Cerebellar nuclear complex (tissue), 1 donor: ENCODE results near the gene KYNU.
"Not testable (repeated sequence)": the region's sequence is repeated elsewhere in the genome, so short reads cannot be mapped to it uniquely, and the experiment has no call there.

ENCODE experiments used
- DNase-seq, 2 experiments: peaks; one replicate each; lab custom pipeline; 2025; lab: John Stamatoyannopoulos, UW

KYNU gene

DNA sequence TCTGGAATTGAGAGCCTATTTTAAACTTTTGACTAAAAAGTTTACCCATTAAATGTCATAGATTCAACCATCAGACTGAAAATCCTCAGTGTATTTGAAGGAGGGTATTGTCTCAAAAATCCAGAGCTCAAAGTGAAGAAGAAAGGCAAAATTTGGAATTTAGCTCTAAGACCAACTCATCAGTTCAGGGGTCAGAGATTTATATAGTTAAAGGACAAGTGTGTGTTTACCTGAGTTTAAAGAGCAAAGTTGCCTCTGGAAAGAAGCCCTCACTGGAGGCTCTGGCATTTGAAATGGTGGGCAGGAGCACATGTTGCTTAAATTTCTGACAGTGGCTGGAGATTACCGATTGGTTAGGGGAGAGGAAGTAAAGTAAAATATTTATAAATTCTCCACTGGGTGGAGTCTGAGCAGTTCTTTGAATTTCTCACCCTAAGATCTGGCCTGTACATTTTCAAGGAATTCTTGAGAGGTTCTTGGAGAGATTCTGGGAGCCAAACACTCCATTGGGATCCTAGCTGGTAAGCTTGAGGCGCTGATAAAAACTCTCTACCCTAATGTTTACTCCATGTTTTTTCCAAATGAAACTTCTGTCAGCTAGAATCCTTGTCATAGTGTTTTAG is at the start of gene KYNU:
KYNU (plus strand) TSS at position 449 of the 623 bp plus-strand sequence. CDS start 7,704 bp downstream, outside the sequence.
- DNase-seq: no peak

GRCh38 chr2:142834021-142834420 is 43.4 kb upstream of the KYNU start:
- DNase-seq: no peak

- no peak for DNase-seq
Measured at GRCh38 chr2:142840436-142840835, 37.0 kb upstream of the KYNU start.

DNA sequence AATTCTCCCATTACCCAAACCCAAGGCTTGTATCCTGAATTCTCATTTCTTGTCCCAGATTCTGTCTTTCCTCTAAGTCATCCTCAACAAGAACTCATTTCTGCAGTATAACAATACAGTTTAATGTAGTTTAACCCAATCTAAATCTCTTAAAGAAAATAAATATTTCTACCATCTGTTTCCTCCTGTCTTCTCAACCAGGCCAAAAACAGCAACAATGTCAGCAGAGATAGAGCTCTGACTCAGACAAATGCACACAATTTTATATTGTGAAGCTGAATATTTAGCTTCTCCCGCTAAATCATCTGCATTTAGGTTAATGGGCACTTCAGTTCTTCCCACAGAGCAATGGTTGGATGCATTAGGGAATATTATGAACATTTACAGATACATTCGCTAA is 35.7 kb upstream of the KYNU start:
- DNase-seq: no peak

DNA sequence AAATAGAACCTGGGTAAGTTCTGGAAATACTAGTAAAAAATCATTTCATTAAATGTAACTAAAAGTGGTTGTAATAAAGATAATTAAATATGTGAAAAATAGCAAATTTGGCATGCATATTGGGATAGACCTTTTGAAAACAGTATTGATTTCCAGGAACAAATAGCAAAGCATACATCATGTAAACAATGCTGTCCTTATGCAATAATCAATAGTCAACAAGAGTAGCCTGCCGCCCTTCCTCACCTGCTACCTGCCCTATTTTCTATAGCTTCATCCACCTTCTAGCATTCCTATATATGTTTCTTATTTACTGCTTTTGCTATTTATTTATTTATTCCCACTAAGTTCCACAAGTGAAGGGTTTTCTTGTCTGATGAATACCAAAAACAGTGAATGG is 35.1 kb upstream of the KYNU start:
- no peak for DNase-seq

- DNase-seq: no peak
Measured at GRCh38 chr2:142843731-142844130, 33.7 kb upstream of the KYNU start.

- DNase-seq: no peak
Measured at GRCh38 chr2:142848023-142848606, 29.3 kb upstream of the KYNU start.

GRCh38 chr2:142849820-142850219 is 27.6 kb upstream of the KYNU start:
- DNase-seq: no peak

GRCh38 chr2:142853912-142854311 is 23.6 kb upstream of the KYNU start:
- DNase-seq: no peak

- DNase-seq: no peak
Measured at GRCh38 chr2:142857256-142858164, 20.0 kb upstream of the KYNU start.

GRCh38 chr2:142858961-142859360 is 18.5 kb upstream of the KYNU start:
- no peak for DNase-seq

DNA sequence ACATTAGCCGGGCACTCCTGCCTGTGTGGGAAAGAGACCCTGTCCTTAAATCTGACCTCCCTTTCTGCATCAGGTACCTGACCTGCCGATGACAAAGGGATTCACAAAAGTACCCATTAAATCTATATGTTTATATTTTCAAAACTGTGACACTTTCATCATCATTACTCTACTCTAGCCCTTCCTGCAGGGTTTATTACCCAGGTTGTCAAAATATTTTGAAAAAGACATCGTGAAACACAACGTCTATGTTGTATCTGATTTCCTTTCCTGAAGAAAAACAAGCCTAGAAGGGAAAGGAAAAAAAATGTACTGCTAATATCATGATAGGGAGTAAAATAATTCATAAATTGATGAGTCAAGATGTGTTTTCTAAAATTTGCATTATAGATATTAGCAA is 15.2 kb upstream of the KYNU start:
- DNase-seq: no peak

DNA sequence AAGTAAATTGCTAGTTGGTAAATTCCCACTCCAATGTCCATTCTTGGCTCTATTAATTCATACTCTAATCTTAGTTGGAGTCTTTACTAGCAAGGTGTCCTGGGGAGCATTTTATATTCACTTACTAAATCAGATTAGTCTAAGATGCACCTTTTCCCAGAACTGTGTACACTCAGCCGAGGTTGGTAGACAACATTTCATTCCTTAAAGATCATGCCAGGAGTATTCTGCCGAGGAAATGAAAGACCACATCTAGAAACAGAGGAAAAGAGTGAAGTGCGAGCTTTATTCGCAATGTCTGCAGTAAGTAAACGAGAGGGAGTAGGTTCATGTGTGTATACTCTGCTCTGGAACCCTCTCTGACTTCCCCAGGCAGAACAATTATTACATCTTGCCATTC is 14.6 kb upstream of the KYNU start:
- DNase-seq: no peak

DNA sequence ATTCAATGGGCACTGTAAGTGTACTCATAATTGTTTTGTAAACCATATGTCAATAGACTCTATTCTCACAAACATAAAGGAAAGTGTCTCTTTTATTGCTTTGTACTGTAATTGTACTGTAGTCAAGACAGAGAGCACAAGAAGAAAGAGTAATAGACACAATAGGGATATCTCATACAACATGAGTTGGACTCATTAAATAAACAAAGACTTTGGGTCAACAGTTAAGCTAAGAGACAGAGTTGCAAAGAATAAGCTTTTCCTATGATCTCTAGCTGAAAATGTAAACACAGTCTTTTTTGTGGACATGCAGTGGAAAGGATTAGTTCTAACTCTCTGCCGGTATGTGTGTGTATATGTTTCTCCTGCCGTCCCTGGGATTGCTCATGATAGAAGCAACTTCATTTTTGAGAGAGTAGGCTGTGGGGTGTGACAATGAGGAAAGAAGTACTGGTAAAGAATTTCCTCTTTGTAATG is 13.9 kb upstream of the KYNU start:
- DNase-seq: no peak

GRCh38 chr2:142864605-142865004 is 12.9 kb upstream of the KYNU start:
- not testable (repeated sequence) for DNase-seq

DNA sequence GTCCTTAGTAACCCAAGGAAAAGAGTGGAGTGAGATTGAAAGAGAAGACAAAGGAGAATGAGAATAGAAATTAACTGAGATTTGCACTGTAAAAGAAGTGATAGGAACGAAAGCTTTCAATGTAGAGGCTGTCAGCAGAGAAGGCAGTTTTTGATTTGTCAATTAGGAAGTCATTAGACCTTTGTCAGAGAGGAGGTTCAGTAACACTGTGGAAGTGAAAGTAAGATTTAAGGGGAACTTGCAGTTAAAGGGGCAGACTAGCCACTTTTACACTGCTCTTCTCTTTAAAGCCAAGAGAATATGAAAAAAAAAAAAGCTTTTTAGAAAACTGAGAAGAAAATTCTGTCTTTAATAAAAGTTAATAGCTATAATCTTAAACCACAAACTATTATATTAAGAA is 11.5 kb upstream of the KYNU start:
- DNase-seq: no peak

DNA sequence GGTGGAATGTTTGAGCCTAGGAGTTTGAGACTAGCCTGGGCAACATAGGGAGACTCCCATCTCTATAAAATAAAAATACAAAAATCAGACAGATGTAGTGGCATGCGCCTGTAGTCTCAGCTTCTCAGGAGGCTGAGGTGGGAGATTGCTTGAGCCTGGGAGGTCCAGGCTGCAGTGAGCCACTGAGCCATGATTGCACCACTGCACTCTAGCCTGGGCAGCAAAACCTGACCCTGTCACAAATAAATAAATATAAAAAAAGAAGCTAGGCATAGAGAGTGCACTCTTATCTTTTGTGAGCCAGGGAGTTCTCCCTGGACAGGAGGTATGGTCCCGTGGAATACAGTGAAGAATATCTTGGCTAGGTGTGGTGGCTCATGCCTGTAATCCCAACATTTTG is 11.0 kb upstream of the KYNU start:
- no peak for DNase-seq

DNA sequence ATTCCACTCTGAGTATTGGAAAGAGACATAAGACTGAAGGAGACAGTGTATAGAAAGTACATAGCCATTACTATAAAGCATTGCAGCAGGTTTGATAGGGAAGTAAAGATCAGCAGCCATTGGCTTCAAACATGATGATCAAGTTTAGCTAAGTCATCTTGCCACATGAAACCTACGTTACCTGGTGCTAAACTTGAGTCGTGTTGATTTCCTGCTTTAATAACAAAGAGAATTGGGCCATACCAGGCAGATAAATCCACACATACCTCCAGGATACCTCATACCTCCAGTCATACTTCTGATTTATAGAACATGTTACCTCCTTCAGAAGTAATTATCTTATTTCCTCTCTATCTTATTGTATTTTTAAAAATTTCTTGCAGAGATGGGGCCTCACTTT is 10.3 kb upstream of the KYNU start:
- no peak for DNase-seq

- DNase-seq: no peak
Measured at GRCh38 chr2:142868229-142868762, 9.2 kb upstream of the KYNU start.

GRCh38 chr2:142869065-142869460 is 8.4 kb upstream of the KYNU start:
- DNase-seq: not testable (repeated sequence)

DNA sequence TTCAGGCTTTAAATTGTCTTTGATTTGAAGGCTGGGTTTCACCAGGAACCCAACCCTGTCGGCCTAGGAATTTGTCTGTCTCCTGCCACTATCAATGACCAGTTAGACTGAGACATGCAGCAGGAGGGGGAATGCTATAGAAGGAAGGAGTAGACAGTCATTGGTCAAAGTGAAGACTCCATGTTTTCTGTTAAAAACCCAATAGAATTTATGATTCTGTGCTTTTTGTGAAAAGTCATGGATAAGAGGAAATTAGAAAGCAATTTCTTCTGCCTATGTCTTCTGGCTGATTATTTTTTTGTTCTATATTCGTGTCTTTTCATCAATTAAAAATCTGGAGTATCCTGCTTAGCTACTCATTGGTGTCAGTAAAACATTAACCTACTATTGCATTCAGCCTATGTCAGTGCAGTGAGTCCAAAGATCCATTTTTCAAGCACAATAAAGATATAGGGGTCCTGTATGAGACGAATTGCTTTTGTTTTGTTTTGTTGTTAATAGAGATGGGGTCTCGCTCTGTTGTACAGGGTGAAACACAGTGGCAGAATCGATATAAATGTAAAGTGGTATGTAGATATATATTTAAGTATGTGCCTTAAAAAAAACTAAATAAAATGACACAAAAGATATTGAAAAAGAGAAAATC is 7.9 kb upstream of the KYNU start:
- DNase-seq: no peak

- no peak for DNase-seq
Measured at GRCh38 chr2:142870526-142870925, 6.9 kb upstream of the KYNU start.
